IPS-18c (cell line): ENCODE data around the gene IRX2.

Experiments
- H3K4me3 ChIP-seq: 2 replicates; pipeline ENCODE4 v1.7.0; 2013; ENCODE audit warnings: low read depth, mild to moderate bottlenecking, low read length, moderate library complexity; ENCODE audit not compliant: insufficient read depth
- H3K9me3 ChIP-seq: one replicate; pipeline ENCODE4 v1.6.1; 2013; ENCODE audit warnings: mild to moderate bottlenecking, low read length, moderate library complexity; ENCODE audit not compliant: control insufficient read depth, insufficient read depth

Gene IRX2

GRCh38 chr5:2758632-2759031, 7.2 kb upstream of the IRX2 start:
- H3K4me3 ChIP-seq: no peak overlapping the region
- no peaks in the 10 kb centered on the region for H3K9me3 ChIP-seq

GRCh38 chr5:2757563-2758351, 6.3 kb upstream of the IRX2 start:
- Histone ChIP-seq H3K9me3 (no peaks in the 10 kb centered on the region), H3K4me3 (peak overlapping the region; percentile 65)

- peak overlapping the region; percentile 65 for H3K4me3 ChIP-seq
- H3K9me3 ChIP-seq: no peaks in the 10 kb centered on the region
Measured at GRCh38 chr5:2756211-2757152, 5.0 kb upstream of the IRX2 start.

- Histone ChIP-seq H3K9me3 (no peaks in the 10 kb centered on the region), H3K4me3 (peak overlapping the region; percentile 65; the same call in 1 of the 2 replicates)
Measured at GRCh38 chr5:2755681-2756171, 4.2 kb upstream of the IRX2 start.

GRCh38 chr5:2755076-2755680, 3.7 kb upstream of the IRX2 start:
- no peaks in the 10 kb centered on the region for H3K9me3 ChIP-seq
- H3K4me3 ChIP-seq: peak overlapping the region; percentile 65

GRCh38 chr5:2754581-2755075, 3.2 kb upstream of the IRX2 start:
- Histone ChIP-seq H3K9me3 (no peaks in the 10 kb centered on the region), H3K4me3 (peak overlapping the region; percentile 56)

- Histone ChIP-seq H3K9me3 (no peaks in the 10 kb centered on the region), H3K4me3 (peak overlapping the region; percentile 81)
Measured at GRCh38 chr5:2753452-2754420, 2.3 kb upstream of the IRX2 start.

- peak overlapping the region; percentile 81 for H3K4me3 ChIP-seq
Measured at GRCh38 chr5:2752821-2753439, 1.5 kb upstream of the IRX2 start.

GRCh38 chr5:2752059-2752820, 763 bp upstream of the IRX2 start:
- peak overlapping the region; percentile 81 for H3K4me3 ChIP-seq
- no peaks in the 10 kb centered on the region for H3K9me3 ChIP-seq

More at GRCh38 chr5:2752821-2753439, 1.5 kb upstream of the IRX2 start:
- H3K9me3 ChIP-seq: no peaks in the 10 kb centered on the region

GRCh38 chr5:2750758-2751464, 566 bp downstream of the IRX2 start:
- peak overlapping the region; percentile 88 for H3K4me3 ChIP-seq

GRCh38 chr5:2750026-2750757, 1.3 kb downstream of the IRX2 start:
- peak overlapping the region; percentile 88 for H3K4me3 ChIP-seq

More at GRCh38 chr5:2750758-2751464, 566 bp downstream of the IRX2 start:
- H3K9me3 ChIP-seq: no peaks in the 10 kb centered on the region

GRCh38 chr5:2749514-2750025, 1.9 kb downstream of the IRX2 start:
- H3K4me3 ChIP-seq: peak overlapping the region; percentile 88
- no peaks in the 10 kb centered on the region for H3K9me3 ChIP-seq

More at GRCh38 chr5:2750026-2750757, 1.3 kb downstream of the IRX2 start:
- no peaks in the 10 kb centered on the region for H3K9me3 ChIP-seq

GRCh38 chr5:2748861-2749513, 2.5 kb downstream of the IRX2 start:
- no peaks in the 10 kb centered on the region for H3K9me3 ChIP-seq
- peak overlapping the region; percentile 88 for H3K4me3 ChIP-seq
